Endothelial cell of umbilical vein (primary cell): ENCODE data around the gene HAUS6. TPM values are rescaled to one million over a fixed set of nuclear protein-coding genes. Genes with fewer than 3 reads are reported as not detected.

ENCODE experiments used
- BruUV-seq: library from RNA; stranded (reverse); fragments of 400-500 nt; replicated peaks from 2 replicates; lab custom pipeline; 2021; lab: Mats Ljungman, UMichigan
- CTCF ChIA-PET: fragments of 300-600, 350-600 bp; sonication (Branson Sonifier 250); formaldehyde crosslinking; loops from one replicate; lab custom pipeline; 2021; ENCODE audit warnings: antibody characterized with exemption, inconsistent platforms; lab: Charles Lee
- POLR2A ChIA-PET: fragments of 300-600, 350-600 bp; sonication (Branson Sonifier 250); formaldehyde crosslinking; loops from one replicate; lab custom pipeline; 2021; ENCODE audit warnings: antibody characterized with exemption, inconsistent platforms; lab: Charles Lee
- DNase-seq: peaks from one replicate; pipeline ENCODE4 v3.0.0-alpha.2; 2011; ENCODE audit warnings: low read depth, low spot score
- FAIRE-seq: peaks from 2 replicates; lab custom pipeline; 2011; peaks lifted over from hg19 to GRCh38; lab: Jason Lieb, UNC
- H2AFZ ChIP-seq: 2 replicates; pipeline ENCODE4 v1.6.0; 2012; ENCODE audit warnings: low read depth, low read length, control low read depth, inconsistent platforms
- H3K27ac ChIP-seq: 2 replicates; pipeline ENCODE4 v1.5.1; 2011; ENCODE audit warnings: low read depth, mild to moderate bottlenecking, control low read depth, low read length, moderate library complexity; ENCODE audit not compliant: insufficient read depth
- H3K27me3 ChIP-seq, 2 experiments: 2 replicates each; pipeline versions ENCODE4 v1.6.0 to v1.6.1; 2011; ENCODE audit warnings: low read length in 2 of 2, mixed read lengths in 1 of 2; ENCODE audit not compliant: control insufficient read depth in 2 of 2, insufficient read depth in 2 of 2
- H3K36me3 ChIP-seq, 2 experiments: 2 replicates in 1 of 2; 3 replicates in 1 of 2; pipeline ENCODE4 v1.5.1; 2011; ENCODE audit warnings: low read length in 2 of 2, mild to moderate bottlenecking in 1 of 2, moderate library complexity in 1 of 2; ENCODE audit not compliant: control insufficient read depth in 2 of 2, insufficient read depth in 2 of 2; ENCODE audit errors: extremely low read depth in 1 of 2
- H3K4me1 ChIP-seq: 3 replicates; pipeline ENCODE4 v1.5.1; 2011; ENCODE audit warnings: mild to moderate bottlenecking, low read length; ENCODE audit not compliant: control insufficient read depth, insufficient read depth; ENCODE audit errors: extremely low read depth
- H3K4me2 ChIP-seq: 2 replicates; pipeline ENCODE4 v1.6.1; 2011; ENCODE audit warnings: low read length, control low read depth, mixed read lengths; ENCODE audit not compliant: insufficient read depth
- H3K4me3 ChIP-seq, 3 experiments: fragments of 200-600 bp in 1 of 3; sonication (generic), shearing (Covaris generic) in 1 of 3; replicated peaks in 1 of 3; 2 replicates each; pipeline ENCODE4 v1.5.1; 2011 to 2016; ENCODE audit warnings: control low read depth in 3 of 3, low read length in 3 of 3, mild to moderate bottlenecking in 2 of 3, inconsistent platforms in 1 of 3, low read depth in 1 of 3, moderate library complexity in 1 of 3; ENCODE audit not compliant: insufficient read depth in 1 of 3
- H3K79me2 ChIP-seq: 2 replicates; pipeline ENCODE4 v1.6.0; 2012; ENCODE audit warnings: low read length, inconsistent platforms; ENCODE audit not compliant: control insufficient read depth, insufficient read depth
- H3K9ac ChIP-seq: replicated peaks from 2 replicates; pipeline ENCODE3; 2011; ENCODE audit warnings: low read length, control low read depth; ENCODE audit not compliant: insufficient read depth; ENCODE audit errors: extremely low read depth
- H3K9me1 ChIP-seq: replicated peaks from 3 replicates; pipeline ENCODE4 v1.6.0; 2011; ENCODE audit warnings: mild to moderate bottlenecking, low read length; ENCODE audit not compliant: control insufficient read depth, insufficient read depth; ENCODE audit errors: extremely low read depth
- H3K9me3 ChIP-seq: replicated peaks from 2 replicates; pipeline ENCODE4 v1.5.1; 2012; ENCODE audit warnings: low read length, inconsistent platforms; ENCODE audit not compliant: control insufficient read depth, insufficient read depth
- H4K20me1 ChIP-seq: replicated peaks from 2 replicates; pipeline ENCODE3; 2011; ENCODE audit warnings: mild to moderate bottlenecking, low read length; ENCODE audit not compliant: control insufficient read depth, insufficient read depth; ENCODE audit errors: extremely low read depth
- JUN ChIP-seq: IDR thresholded peaks from 2 replicates; pipeline ENCODE4 v1.6.1; 2011; ENCODE audit warnings: borderline replicate concordance, low read depth; ENCODE audit not compliant: insufficient read length, insufficient read depth
- POLR2A ChIP-seq: IDR thresholded peaks from 2 replicates; pipeline ENCODE4 v1.6.1; 2012; ENCODE audit warnings: low read depth, mild to moderate bottlenecking, control low read depth, low read length
- dilution Hi-C: fragments of 300-500 bp; cut with MboI; formaldehyde crosslinking; loops from one replicate; pipeline ENCODE4 v1.15.0; 2019; ENCODE audit warnings: low sequenced_read_pairs; ENCODE audit not compliant: extremely low pct_ligation_motif_present
- intact Hi-C: fragments of 100-400 bp; cut with micrococcal nuclease; formaldehyde crosslinking; loops from one replicate; pipeline ENCODE4 v1.10.0; 2022
- polyA plus RNA-seq, 4 experiments: library from polyadenylated mRNA; depleted of rRNA in 3 of 4; stranded (reverse) in 3 of 4; unstranded in 1 of 4; fragments of >200 nt; gene quantifications; 2 replicates each; pipeline versions ENCODE4 v1.2.1 to v1.2.3, GENCODE V29; 2011 to 2012; ENCODE audit warnings: missing spikeins in 1 of 4
- total RNA-seq: library from RNA; stranded (reverse); gene quantifications from 2 replicates; pipeline ENCODE4 v1.2.3, GENCODE V29; 2021
- TF ChIP-seq, protein P1 (sequence below): IDR thresholded peaks from 2 replicates; pipeline ENCODE4 v1.6.1; 2011; ENCODE audit not compliant: insufficient read depth, insufficient read length

The HAUS6 gene
- total and polyA plus RNA-seq, 2 donors (not counting 3 experiments of a cell fraction or from before 2014, with no cell fraction given): 4.5 to 19.6 TPM

DNA sequence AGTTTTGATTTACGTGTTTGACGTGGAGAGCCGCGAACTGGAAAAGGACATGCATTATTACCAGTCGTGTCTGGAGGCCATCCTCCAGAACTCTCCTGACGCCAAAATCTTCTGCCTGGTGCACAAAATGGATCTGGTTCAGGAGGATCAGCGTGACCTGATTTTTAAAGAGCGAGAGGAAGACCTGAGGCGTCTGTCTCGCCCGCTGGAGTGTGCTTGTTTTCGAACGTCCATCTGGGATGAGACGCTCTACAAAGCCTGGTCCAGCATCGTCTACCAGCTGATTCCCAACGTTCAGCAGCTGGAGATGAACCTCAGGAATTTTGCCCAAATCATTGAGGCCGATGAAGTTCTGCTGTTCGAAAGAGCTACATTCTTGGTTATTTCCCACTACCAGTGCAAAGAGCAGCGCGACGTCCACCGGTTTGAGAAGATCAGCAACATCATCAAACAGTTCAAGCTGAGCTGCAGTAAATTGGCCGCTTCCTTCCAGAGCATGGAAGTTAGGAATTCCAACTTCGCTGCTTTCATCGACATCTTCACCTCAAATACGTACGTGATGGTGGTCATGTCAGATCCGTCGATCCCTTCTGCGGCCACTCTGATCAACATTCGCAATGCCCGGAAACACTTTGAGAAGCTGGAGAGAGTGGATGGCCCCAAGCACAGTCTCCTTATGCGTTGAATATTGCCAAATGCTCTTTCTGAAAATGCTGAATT is 52.6 kb downstream of the HAUS6 start:
- no peaks in the 10 kb centered on the region for H3K9me3 ChIP-seq
- intact Hi-C loops (loop anchor here (1.0 to 10.0 kb wide), 9 partner anchors 53 to 555 kb away; partner anchors contain the start of genes DENND4C, HAUS6 and RPS6), dilution Hi-C loops (no loop called here)
- peak overlapping the region; percentile 48 to 76 (median 53) for H3K4me3 ChIP-seq
- H3K36me3 ChIP-seq: no peaks in the 10 kb centered on the region
- ChIA-PET CTCF (interaction anchor here (1.1 to 4.6 kb wide), 6 partner anchors 22 to 421 kb away, joined by 4 to 82 read pairs (median 9); no protein-coding TSS in a partner anchor), POLR2A (no interaction called here)
- H3K27me3 ChIP-seq: no peaks in the 10 kb centered on the region
- H3K9ac ChIP-seq: peak overlapping the region; percentile 83
- FAIRE-seq (no peak), DNase-seq (peak; percentile 50)
- H2AFZ ChIP-seq: peak overlapping the region; percentile 81
- H3K27ac ChIP-seq: peak overlapping the region; percentile 69
- H3K4me1 ChIP-seq: peaks cover 16% of the 10 kb centered on the region
- peak overlapping the region; percentile 73 for H3K4me2 ChIP-seq
- peaks cover 23% of the 10 kb centered on the region for H3K79me2 ChIP-seq
- no TSS peak for BruUV-seq
- TF ChIP-seq POLR2A (no peak), JUN (no peak)
- TF ChIP-seq, protein P1, sequence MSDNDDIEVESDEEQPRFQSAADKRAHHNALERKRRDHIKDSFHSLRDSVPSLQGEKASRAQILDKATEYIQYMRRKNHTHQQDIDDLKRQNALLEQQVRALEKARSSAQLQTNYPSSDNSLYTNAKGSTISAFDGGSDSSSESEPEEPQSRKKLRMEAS: no peak
- no peaks in the 10 kb centered on the region for H3K9me1 ChIP-seq
- no peaks in the 10 kb centered on the region for H4K20me1 ChIP-seq
